ENCODE results near the gene PIK3R4.

- TF ChIP-seq CTCF (IDR thresholded peaks at IDR 0.05; ENCODE audit: low read depth, low read length, missing input control) (no peak), ATF3 (IDR thresholded peaks at IDR 0.05) (no peak), GABPA (IDR thresholded peaks at IDR 0.05 in 1 of 2, conservative IDR thresholded peaks at IDR 0.05 in 1 of 2) (no peak), YY1 (IDR thresholded peaks at IDR 0.05) (no peak), EGR1 (IDR thresholded peaks at IDR 0.05; ENCODE audit: low read depth in 2 of 2) (no peak)
These were observed 2.4 kb upstream of the PIK3R4 start for GRCh38 chr3:130748981-130749380.
